ENCODE measurements around the gene TUSC2.

- TF ChIP-seq CTCF (IDR thresholded peaks at IDR 0.05) (no peak), EP300 (IDR thresholded peaks at IDR 0.05; ENCODE audit: borderline replicate concordance in 1 of 2, low read depth in 1 of 2, low read length in 1 of 2) (no peak), TEAD4 (IDR thresholded peaks at IDR 0.05; ENCODE audit: borderline replicate concordance, insufficient read depth) (no peak), YY1 (IDR thresholded peaks at IDR 0.05; ENCODE audit: low read depth) (no peak), MXI1 (IDR thresholded peaks at IDR 0.05; ENCODE audit: low read depth, low read length) (no peak), FOSL2 (IDR thresholded peaks at IDR 0.05; ENCODE audit: borderline replicate concordance, low read depth) (no peak), GATA2 (CRISPR knock-in tag; IDR thresholded peaks at IDR 0.05) (no peak), EZH2phosphoT487 (IDR thresholded peaks at IDR 0.05; ENCODE audit: borderline replicate concordance, low read depth) (no peak)
Observed at GRCh38 chr3:50296721-50297383, 31.2 kb downstream of the TUSC2 start.
